ENCODE results near the gene BTG4. TPM values are rescaled to one million over a fixed set of nuclear protein-coding genes. Genes with fewer than 3 reads are reported as not detected.

BTG4 gene
- total RNA-seq, 1 donor, result 0.36 TPM

DNA sequence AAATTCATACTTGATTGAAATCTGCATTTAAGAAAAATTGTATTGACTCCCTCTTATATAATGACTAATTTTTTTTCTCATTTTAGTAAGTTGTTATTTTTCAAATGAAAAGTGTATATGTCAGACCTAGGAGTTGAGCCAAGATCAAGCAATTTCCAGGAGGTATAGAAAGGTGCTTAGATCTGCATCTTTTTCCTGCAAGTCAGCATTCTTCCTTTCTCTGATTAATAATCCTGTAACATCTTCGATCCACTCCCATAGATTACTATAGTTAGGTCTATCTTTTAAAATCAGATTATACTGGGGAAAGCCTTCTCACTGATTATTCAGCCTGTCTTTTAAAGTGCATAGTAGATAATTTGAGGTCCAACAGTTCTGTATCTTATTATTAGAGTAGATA, 15.1 kb upstream of the BTG4 start:
- no peak overlapping the region for H3K4me3 ChIP-seq (ENCODE audit: low read depth, low read length)
- DNase-seq (ENCODE audit: low read depth), result no peak
- TF ChIP-seq, protein P1, sequence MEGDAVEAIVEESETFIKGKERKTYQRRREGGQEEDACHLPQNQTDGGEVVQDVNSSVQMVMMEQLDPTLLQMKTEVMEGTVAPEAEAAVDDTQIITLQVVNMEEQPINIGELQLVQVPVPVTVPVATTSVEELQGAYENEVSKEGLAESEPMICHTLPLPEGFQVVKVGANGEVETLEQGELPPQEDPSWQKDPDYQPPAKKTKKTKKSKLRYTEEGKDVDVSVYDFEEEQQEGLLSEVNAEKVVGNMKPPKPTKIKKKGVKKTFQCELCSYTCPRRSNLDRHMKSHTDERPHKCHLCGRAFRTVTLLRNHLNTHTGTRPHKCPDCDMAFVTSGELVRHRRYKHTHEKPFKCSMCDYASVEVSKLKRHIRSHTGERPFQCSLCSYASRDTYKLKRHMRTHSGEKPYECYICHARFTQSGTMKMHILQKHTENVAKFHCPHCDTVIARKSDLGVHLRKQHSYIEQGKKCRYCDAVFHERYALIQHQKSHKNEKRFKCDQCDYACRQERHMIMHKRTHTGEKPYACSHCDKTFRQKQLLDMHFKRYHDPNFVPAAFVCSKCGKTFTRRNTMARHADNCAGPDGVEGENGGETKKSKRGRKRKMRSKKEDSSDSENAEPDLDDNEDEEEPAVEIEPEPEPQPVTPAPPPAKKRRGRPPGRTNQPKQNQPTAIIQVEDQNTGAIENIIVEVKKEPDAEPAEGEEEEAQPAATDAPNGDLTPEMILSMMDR (IDR thresholded peaks at IDR 0.05; ENCODE audit: insufficient read depth, low read length), result no peak

DNA sequence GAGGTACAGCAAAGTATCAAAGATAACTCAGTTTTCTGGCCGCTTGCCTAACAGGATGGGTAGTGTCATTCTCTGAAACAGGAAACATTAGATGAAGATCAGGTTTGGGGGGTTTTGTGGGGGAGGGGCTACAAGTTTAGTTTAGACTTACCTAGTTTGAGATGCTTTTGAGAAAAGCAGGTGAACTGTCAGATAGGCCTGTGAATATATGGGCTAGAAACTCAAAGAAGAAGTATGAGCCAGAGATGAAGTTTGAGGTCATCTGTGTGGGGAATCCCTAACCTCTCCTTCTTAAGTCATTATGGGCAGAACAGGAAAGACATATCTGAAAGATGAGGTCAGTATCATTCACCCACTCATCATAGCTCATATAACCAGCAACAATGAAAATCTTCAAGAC, 14.3 kb upstream of the BTG4 start:
- TF ChIP-seq, protein P1 (IDR thresholded peaks at IDR 0.05; ENCODE audit: insufficient read depth, low read length), result no peak
- peak; percentile 35 for DNase-seq (ENCODE audit: low read depth)

DNA sequence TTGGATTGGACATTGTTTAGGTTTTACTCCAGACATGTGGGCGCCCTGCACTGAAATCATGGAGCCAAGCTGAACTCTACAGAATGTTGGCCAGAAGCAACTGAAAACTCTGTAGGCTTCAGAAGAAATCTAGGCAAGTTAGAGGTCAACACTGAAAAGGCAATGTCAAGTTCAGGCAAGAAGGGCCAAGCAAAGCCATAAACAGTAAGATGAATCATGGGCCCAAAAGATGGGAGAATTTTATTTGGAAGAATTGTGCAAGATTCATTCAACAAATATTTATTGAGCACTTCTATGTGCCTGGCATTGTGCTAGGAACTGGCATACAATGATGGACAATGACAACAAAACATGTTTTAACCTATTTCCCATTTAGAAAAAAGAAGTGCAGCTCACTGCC, 13.3 kb upstream of the BTG4 start:
- DNase-seq (ENCODE audit: low read depth), result no peak
- TF ChIP-seq, protein P1 (IDR thresholded peaks at IDR 0.05; ENCODE audit: insufficient read depth, low read length), result no peak
- H3K4me3 ChIP-seq (ENCODE audit: low read depth, low read length), result no peak overlapping the region

More for the DNA sequence above, 14.3 kb upstream of the BTG4 start:
- no peak overlapping the region for H3K4me3 ChIP-seq (ENCODE audit: low read depth, low read length)

DNA sequence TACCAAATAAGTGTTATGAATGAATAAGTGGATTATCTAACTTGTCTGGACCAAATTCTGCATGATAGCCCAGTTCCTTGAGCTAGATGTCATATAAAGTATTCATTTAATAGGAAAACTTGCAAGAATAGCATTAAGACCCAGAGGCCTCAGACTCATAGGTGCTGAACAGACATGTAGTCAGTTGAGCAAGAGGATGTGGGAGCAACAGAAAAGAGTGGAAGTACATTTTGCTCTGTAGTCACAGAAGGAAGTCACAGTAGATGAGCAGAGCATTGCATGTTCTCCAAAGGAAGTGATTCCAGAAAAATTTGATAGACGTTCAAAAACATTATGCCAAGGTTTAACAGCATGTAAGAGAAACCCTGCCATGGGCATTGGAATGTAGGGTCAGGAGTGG, 11.9 kb upstream of the BTG4 start:
- no peak overlapping the region for H3K4me3 ChIP-seq (ENCODE audit: low read depth, low read length)
- TF ChIP-seq, protein P1 (IDR thresholded peaks at IDR 0.05; ENCODE audit: insufficient read depth, low read length), result no peak
- DNase-seq (ENCODE audit: low read depth), result no peak

DNA sequence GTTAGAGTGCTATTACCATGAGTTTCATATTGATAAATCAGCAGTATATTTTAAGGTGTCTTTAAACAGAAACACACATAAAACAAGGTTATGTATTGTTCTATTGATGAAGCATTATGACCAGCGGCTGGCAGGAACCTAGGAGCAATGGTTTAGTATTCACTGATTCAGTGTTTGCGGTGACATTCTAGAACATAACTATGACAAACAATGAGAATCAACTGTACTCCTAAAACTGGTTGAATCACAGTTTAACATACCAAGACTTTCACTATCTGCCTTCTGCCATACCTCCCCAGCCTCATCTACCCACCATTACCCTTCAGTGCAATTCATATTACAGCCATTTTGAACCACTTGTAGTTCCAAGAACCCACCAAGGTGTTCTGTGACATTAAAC, 11.2 kb upstream of the BTG4 start:
- no peak for DNase-seq (ENCODE audit: low read depth)
- TF ChIP-seq, protein P1 (IDR thresholded peaks at IDR 0.05; ENCODE audit: insufficient read depth, low read length), result no peak
- H3K4me3 ChIP-seq (ENCODE audit: low read depth, low read length), result no peak overlapping the region

DNA sequence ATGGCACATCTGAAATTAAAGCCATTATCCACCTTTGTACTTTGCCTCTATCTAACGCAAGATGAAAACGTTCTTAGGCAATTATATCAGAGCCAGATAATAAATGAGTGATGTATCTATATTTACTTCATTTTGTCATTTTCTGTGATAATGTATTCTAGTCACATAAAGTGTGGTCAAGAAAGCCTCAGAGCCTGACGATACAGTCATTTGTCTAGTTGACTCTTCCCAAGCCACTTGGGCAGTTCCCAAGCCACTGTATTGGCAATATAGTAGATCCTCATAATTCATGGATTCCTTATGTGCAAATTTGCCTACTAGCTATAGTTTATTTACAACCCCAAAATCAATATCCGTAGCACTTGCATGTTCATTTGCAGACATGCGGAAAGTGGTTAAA, 10.2 kb upstream of the BTG4 start:
- no peak overlapping the region for H3K4me3 ChIP-seq (ENCODE audit: low read depth, low read length)
- TF ChIP-seq, protein P1 (IDR thresholded peaks at IDR 0.05; ENCODE audit: insufficient read depth, low read length), result no peak
- no peak for DNase-seq (ENCODE audit: low read depth)

DNA sequence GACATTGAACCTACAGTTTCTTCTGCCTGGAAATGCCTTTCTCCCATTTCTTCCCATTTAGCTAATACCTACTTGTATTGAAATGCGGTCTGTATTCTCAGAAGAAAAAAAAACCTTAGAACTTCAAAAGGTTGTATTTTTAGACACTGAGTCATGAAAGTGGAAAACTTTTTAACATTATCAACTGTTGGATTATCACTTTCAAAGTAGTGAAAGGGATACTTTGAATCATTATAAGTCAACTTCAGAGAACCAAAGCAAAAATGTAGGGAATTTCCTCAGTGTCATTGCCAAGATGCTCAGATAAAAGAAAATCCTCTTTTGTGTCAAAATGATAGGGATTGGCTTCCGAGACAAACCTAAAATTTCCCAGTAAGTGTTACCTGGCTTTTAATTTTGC, 8.9 kb upstream of the BTG4 start:
- no peak overlapping the region for H3K4me3 ChIP-seq (ENCODE audit: low read depth, low read length)
- peak; percentile 31 for DNase-seq (ENCODE audit: low read depth)
- TF ChIP-seq, protein P1 (IDR thresholded peaks at IDR 0.05; ENCODE audit: insufficient read depth, low read length), result no peak
